GM23338 (cell line): ENCODE results near the gene LIMCH1.

Experiments
- CTCF ChIP-seq, 2 experiments: fragments of 200-600 bp in 1 of 2; sonication (generic) in 1 of 2; conservative IDR thresholded peaks; 2 replicates each; pipeline versions ENCODE4 v1.5.1 to v1.6.1; 2016 to 2017; ENCODE audit warnings: antibody characterized with exemption in 2 of 2, low read depth in 2 of 2, mild to moderate bottlenecking in 2 of 2, moderate library complexity in 1 of 2
- EZH2 ChIP-seq: fragments of 200-600 bp; sonication (generic); IDR thresholded peaks from one replicate; pipeline ENCODE4 v1.8.0; 2017; ENCODE audit warnings: antibody characterized with exemption, mild to moderate bottlenecking, low read depth; ENCODE audit not compliant: unreplicated experiment
- EZH2phosphoT487 ChIP-seq: fragments of 200-600 bp; sonication (generic); IDR thresholded peaks from one replicate; pipeline ENCODE4 v1.8.1; 2018; ENCODE audit warnings: antibody characterized with exemption; ENCODE audit not compliant: unreplicated experiment
- POLR2AphosphoS5 ChIP-seq: IDR thresholded peaks from 2 replicates; pipeline ENCODE4 v1.6.1; 2016; ENCODE audit warnings: antibody characterized with exemption, low read depth
- ZNF114 ChIP-seq: fragments of 250-450 bp; sonication (Bioruptor Pico); IDR thresholded peaks from 2 replicates; pipeline ENCODE4 v1.5.0; 2020; ENCODE audit warnings: mild to moderate bottlenecking, moderate library complexity

GRCh38 chr4:41597494-41597893, 59.5 kb downstream of the LIMCH1 start:
- TF ChIP-seq ZNF114 (CRISPR knock-in tag) (no peak), CTCF (conservative IDR thresholded peaks at IDR 0.05; ENCODE audit: low read depth in 2 of 2) (no peak), EZH2phosphoT487 (no peak), POLR2AphosphoS5 (no peak), EZH2 (no peak)
